GM19463 (cell line): ENCODE measurements around the gene BBS1.
"Not testable (repeated sequence)": the region's sequence is repeated elsewhere in the genome, so short reads cannot be mapped to it uniquely, and the experiment has no call there.

Source experiments
- ATAC-seq: cut with Tn5 transposase; IDR thresholded peaks from one replicate; pipeline ENCODE4 v1.9.1; 2021; ENCODE audit warnings: mild to moderate bottlenecking, moderate library complexity; ENCODE audit not compliant: unreplicated experiment

Gene BBS1

DNA sequence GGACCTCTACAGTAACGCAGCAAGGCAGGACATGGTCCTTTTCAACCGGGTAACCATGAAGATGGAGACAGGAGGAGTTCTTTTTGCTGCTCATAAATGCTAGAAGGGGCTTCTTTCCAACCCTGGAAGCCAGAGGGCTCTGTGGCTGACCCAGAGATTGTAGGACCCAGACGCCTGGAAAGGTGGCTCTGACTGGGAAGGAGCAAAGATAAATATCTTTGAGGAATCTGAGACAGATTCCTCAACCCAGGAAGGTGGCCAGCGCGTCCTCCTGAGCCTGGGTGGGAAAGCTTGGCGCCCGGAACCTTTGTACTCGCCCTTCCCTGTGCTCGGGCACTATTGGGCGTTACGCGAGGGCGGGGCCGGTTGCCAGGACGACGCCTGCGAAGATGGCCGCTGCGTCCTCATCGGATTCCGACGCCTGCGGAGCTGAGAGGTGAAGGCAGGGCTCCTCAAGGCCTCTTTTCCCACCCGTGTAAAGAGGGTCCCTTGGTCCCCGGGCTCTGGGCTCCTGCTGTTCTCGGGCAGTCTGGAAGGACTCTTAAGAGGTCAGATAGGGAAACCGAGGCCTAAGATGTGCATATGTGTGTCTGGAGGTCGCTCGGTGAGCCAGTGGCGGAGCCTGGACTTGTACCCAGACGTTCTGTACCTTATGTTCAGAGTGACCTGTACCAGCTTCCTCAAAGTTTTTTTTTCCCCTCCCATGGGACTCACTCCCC lies at the start of gene BBS1:
Gene BBS1, plus strand, starts transcription at position 365 of the 719 bp plus-strand sequence. Its CDS starts 25 bp downstream, at position 390.
- peak; percentile 90 for ATAC-seq

DNA sequence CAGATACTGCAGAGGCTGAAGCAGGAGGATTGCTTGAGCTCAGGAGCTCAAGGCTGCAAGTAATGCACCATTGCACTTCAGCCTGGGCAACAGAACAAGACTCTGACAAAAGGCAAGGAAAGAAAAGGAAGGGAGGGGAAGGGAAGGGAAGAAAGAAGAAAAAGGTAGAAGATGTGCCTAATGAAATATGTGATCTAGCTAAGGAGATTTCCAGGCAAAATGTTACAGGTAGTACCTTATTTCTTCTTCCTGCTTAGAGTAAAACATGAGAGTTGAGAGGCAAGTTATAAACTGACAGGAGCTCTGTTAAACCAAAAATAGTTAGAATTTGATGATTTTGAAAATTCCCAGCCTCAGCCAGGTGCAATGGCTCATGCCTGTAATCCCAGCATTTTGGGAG lies 48.4 kb upstream of the BBS1 start:
- ATAC-seq = no peak

DNA sequence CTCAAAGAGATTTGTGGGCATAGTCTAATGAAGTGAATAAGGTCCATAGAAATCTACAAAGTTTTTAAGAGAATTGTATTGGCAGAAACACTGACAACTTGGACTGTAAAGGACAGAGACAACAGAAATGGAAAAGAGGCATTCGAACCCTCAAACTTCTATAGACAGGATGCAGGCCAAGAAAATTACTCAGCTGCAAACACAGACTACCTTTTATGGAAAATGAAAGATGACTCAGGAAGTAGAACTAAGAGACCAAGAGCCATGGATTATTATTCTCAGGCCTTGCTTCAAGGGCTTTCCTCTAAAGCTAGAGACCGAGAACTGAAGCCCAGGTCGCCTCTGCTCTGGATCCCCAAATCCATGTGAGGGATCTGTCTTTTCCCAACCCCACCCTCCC lies 47.5 kb upstream of the BBS1 start:
- no peak for ATAC-seq

DNA sequence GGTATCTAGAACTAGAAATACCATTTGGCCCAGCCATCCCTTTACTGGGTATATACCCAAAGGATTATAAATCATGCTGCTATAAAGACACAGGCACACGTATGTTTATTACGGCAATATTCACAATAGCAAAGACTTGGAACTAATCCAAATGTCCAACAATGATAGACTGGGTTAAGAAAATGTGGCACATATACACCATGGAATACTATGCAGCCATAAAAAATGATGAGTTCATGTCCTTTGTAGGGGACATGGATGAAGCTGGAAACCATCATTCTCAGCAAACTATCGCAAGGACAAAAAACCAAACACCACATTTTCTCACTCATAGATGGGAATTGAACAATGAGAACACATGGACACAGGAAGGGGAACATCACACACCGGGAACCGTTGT lies 46.3 kb upstream of the BBS1 start:
- not testable (repeated sequence) for ATAC-seq

DNA sequence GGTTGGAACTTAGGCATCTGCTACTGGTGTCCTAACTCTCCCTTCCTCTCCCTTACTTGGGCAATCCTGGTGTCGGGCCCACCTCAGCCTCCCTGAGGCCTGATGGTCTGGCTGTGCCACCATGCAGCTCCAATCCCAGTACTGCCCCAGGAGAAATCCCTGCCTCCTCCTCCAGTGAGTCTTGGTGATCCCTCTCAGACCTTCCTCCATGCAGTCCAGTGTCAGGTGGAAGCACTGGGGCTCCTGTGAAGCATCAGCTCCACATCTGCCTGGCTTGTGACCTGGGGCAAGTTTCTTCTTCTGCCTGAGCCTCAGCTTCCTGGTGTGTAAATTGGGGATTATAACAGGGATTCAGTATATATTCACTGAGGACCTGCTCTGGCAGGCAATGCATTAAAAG lies 45.5 kb upstream of the BBS1 start:
- no peak for ATAC-seq

DNA sequence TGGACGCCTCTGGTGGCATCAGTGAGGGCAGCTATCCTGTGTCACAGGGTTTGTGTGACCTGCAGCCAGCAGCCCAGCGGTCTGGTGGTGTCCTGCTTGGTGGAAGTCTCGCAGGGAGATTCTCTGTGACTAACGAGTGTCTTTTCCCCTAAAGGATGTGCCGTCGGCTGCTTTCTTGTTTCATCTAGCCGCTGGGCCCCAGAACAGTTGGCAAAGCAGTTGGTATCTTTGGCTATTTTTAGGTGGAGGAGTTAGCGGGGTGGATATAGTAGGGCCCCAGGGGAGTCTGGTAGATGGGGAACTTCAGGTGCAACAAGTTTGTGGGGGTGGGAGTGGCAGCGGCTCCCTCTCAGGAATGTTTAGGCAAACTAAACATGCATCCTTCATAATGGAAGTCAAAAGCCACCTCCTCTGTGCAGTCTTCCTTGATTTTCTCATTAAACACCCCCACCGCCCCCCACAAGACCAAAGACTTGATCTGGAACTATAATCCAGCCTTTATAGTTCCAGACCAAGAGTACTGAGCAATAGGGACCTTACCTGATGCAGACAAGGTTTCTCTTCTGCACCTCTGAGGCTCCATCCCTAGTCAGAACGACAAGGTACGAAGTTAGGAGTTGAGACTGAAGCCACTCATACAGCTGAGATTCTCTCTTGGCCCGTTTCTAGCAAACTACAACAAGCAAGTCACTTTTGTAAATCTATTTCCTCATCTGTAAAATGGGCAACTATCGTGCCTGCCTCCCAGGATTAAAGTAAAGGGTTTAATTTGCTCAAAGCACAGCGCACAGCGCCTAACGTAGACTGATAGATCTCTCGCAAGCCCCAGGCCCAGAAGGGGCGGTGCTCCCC lies 44.8 kb upstream of the BBS1 start:
- ATAC-seq = no peak

DNA sequence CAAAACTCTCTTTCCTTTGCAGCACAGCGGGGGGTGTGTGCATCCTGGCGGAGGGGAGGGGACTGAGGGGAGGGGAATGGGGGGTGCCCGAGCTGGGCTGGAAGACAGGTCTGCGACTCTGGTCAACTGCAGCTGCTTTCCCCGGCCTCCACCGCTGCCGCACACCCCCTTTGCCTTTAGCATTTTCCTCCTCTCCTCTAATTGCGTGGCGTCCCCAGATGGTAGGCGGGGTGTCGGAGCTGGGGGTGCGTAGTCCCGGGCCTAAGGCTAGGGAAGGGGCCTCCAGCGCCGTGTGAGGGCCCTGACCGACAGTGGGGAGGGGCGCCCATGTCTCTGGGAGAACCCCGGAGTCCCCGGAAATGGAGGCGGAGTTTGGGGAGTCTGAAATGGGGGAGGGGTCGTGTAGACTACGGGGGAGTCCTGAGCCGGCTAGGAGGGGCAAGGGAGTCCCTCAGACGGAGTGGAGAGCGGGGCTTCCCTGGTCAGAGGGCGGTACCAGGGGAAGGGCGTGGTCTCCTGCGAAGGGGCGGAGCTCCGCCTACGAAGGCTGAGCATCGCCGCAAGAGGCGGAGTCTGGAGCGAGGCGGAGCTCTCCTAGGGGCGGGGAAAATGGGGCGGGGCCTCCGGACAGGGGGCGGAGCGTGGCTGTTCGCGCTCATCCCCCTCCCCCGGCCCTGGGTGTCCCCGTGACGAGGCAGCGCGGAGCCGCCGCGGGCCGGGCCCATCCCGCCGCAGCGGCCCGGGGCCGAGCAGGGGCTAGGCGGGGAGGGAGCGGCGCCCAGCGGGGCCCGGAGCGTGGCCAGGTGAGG lies 44.0 kb upstream of the BBS1 start, which contains the start of gene PELI3:
Gene PELI3, plus strand, starts transcription at position 681 of the 809 bp plus-strand sequence. CDS start 1,224 bp downstream, outside the sequence.
- ATAC-seq = peak; percentile 80

DNA sequence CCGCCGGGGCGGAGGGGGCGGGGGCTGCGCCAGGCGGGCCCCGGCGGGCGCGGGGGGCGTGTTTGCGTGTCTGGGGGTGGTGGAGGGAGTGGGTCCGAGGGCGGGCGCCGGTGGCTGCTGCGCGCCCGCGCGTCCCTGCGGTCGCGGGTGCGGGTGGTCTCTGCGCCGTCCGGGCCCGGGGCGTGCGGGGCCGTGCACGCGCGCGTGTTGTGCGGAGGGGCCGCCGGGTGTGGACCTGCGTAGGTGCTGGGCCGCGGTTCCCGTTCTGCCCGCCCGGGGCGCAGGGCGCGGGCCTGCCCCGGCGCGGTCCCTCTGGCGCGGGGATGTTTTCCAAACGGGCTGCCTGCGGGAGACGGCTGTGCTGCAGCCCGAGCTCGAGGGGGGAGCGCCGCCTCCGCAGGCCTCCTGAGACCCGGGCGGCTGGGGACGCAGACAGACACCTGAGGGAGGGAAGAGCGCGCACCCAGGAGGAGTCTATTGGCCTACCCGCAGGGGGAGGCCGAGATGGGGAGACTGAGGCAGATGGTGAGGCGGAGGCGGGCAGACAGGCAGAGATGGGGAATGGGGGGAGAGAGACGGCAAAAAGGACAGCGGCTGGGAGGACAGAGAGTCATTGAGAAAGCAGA lies 43.3 kb upstream of the BBS1 start:
- peak; percentile 30 for ATAC-seq

DNA sequence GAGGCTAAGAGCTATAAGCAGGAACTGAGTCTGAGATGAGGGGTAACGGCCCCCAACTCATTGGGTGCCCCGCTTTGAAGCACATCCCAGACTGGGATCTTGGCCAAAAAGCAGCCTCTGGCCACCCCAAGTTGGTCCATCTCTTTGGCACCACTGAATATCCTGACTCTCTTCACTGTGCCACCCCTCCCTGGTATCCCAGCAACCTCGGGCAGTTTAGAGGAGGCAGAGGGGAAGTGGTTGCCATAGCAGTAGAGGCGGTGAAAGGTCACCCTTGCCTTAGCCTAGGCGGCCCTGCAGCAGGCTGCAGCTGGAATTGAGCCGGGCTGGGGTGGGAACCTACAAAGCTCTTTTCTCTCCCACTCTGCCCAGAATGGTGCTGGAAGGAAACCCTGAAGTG lies 42.7 kb upstream of the BBS1 start:
- no peak for ATAC-seq

DNA sequence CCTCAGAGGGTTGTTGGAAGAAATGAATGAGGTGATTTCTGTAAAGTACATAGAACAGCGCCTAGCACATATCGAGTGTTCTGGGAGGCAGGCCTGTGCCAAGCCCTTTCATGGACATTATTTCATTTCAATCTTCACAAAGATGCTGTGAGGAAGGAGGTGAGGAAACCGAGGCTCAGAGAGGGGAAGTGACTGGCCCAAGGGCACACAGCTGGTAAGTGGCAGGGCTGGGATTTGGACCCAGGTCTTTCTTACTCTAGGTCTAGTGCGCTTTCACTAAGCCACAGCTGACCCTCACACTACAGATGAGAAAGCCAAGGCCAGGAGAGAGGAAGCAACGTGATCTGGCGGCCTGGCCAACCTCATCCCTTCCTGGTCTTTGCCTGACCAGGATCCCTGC lies 41.7 kb upstream of the BBS1 start:
- ATAC-seq = no peak

DNA sequence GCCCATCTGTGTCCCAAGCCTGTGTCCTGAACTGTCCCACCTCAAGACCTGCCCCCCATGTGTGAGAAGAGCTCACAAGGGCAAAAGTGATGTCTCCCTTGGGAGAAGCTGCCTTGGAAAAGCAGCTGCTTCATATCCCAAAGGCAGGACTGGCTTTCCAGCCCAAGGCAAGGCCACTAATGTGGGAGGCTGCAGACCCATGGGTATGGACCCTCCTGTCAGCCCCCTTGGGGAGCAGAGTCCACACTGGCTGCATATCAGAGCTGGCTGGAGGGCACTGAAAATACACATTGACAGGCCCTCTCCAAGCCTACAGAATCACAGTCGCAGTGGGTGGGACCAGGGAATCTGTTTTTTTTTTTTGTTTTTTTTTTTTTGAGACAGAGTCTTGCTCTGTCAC lies 41.0 kb upstream of the BBS1 start:
- no peak for ATAC-seq

DNA sequence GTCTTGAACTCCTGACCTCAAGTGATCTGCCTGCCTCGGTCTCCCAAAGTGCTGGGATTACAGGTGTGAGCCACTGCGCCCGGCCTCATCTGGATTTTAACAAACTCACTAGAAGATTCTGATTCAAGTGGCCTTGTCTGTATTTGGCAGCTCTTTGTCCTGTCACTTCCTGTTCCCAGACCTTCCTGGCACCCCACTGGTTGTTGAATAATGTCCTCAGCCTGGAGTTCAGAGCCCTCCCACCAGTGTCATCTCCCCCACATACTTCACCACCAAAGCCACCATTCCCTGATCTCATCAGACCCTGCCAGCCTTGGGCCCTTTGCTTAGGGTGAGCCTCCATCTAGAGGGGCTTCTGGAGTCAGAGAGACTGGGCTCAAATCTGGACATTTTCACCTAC lies 40.4 kb upstream of the BBS1 start:
- no peak for ATAC-seq

DNA sequence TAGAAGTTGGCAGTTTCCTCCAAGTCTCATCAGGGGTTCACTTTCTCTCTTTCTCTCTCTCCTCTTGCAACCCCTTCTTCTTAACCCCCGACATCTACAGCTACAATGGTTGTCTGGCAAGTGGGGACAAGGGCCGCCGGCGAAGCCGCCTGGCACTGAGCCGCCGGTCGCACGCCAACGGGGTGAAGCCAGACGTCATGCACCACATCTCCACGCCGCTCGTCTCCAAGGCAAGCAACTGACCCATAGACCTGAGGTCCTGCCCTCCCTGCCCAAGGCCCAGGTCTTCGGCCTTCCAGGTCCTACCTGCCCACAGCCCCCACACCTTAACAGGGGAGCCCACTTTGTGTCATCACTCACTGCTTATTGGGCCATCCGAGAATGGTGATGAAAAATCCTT lies 39.3 kb upstream of the BBS1 start:
- no peak for ATAC-seq

DNA sequence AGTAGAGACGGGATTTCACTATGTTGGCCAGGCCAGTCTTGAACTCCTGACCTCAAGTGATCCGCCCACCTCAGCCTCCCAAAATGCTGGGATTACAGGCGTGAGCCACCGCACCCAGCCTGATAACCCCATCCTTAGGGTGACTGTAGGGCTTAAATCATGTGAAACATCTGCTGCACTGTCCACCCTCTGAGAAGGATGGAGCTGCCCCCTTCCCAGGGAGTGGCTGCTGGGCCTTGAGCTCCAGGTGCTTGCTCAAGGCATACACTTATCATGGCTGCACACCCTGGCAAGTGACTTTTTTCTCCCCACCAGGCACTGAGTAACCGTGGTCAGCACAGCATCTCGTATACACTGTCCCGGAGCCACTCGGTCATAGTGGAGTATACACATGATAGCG lies 38.4 kb upstream of the BBS1 start:
- ATAC-seq = no peak

DNA sequence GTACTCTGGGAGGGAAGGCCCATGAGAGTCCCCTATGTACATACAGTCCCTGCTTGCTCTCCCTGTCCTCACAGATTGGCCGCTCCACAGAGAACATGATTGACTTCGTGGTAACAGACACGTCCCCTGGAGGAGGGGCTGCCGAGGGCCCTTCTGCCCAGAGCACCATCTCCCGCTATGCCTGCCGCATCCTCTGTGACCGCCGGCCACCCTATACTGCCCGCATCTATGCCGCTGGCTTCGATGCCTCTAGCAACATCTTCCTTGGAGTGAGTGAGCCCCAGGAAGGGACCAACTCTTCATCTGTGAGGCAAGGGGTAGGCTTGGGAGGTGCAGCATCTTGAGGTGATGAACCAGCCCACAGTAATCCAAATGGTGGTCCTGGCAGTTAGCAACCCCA lies 37.3 kb upstream of the BBS1 start:
- no peak for ATAC-seq

DNA sequence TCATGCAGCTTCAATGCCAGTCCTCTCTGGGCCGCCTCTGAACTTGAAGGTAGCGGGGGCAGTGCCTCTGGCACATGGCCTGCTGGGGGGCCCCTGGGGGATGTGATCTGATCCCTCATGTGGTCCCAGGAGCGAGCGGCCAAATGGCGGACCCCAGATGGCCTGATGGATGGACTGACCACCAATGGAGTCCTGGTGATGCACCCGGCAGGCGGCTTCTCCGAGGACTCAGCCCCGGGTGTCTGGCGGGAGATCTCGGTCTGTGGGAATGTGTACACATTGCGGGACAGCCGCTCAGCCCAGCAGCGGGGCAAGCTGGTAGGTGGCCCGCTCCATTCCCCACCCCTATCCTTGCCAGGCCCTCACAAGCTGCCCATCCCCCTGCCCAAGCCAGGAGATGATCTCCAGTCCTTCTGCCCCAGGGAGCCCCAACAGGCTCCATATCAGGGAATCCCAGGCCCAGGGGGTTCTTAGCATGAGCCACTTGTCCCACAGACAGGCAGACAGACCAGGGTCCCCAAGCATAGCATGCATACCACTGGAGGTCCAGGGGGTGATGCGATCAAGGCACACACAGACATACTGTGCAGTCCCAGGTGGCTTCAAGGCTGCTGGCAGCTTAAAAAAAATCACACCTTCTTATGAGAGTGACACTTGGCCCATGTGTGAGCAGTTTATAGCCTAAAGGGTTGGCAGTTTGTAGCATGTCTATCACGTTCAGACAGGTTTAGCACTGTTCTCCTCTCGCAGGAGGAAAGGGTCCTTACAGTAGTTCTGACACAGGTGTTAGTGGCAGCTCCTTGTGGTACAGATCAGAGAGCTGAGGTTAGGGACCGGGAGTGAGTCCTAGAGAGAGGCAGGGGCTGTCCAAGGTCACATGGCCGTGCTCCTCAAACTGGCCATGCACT lies 36.6 kb upstream of the BBS1 start:
- no peak for ATAC-seq

DNA sequence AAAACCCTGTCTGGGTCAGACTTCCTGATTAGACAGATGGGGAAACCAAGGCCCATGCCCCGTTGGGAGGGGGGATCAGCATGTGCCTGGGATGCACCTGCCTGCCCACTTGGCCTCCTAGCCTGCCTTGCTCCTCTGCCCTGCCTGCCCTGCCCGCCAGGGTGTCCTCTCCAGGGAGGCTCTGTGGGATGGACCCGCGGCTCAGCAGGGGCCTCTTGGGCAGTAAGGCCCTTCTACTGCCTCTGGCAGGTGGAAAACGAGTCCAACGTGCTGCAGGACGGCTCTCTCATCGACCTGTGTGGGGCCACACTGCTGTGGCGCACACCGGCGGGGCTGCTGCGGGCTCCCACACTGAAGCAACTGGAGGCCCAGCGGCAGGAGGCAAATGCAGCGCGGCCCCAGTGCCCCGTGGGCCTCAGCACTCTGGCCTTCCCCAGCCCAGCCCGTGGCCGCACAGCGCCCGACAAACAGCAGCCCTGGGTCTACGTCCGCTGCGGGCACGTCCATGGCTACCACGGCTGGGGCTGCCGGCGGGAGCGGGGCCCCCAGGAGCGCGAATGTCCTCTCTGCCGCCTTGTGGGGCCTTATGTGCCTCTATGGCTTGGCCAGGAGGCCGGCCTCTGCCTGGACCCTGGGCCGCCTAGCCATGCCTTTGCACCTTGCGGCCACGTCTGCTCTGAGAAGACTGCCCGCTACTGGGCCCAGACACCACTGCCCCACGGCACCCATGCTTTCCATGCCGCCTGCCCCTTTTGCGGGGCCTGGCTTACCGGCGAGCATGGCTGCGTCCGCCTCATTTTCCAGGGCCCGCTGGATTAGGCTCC lies 34.9 kb upstream of the BBS1 start:
- no peak for ATAC-seq

DNA sequence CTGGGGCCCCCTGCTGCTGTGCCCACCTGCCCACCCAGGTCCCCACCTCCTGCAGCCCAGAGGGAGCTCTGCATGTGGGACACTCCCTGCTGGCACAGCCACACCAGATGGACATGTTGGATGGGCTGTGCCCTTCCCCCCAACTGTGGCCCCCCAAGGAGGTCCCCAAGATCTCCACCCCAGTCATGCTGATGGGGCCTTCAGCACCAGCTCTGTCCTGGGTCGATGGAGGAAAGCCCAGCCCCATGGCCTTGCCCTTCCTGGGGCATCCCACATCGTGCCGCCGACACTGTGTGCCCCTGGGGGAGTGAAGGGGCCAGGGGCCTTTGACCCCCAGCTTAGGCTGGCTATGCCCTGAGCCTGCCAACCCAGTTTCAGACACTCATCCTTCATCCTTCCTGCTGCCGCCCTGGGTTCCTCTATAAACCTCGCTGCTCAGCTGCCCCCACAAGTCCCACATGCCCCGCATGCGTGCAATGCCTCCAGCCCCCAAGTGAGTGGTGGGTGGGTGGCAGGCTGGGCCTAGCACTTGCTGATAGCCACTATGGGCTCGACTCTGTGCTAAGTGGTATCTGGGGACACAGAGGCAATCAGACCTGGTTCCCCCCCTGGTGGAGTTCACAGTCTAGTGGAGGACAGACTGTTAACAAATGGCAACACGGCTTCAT lies 34.1 kb upstream of the BBS1 start:
- ATAC-seq = no peak
